MM.1S (cell line): ENCODE data around the gene BMP2K.
A peak's percentile ranks its signal among the peaks of the same experiment; 100 is the strongest.

Source experiments
- DNase-seq: peaks from one replicate; pipeline ENCODE4 v3.0.0-alpha.2; 2015
- H2AFZ ChIP-seq: fragments of 300-600 bp; sonication (generic); 2 replicates; pipeline ENCODE4 v1.6.0; 2016; ENCODE audit warnings: antibody characterized with exemption, low read length
- H3F3A ChIP-seq: fragments of 300-600 bp; sonication (generic); 2 replicates; pipeline ENCODE4 v1.6.1; 2016; ENCODE audit warnings: mild to moderate bottlenecking, antibody characterized with exemption, low read length, moderate library complexity, mixed read lengths; ENCODE audit not compliant: insufficient read depth
- H3K27ac ChIP-seq: fragments of 300-600 bp; sonication (generic); 2 replicates; pipeline ENCODE4 v1.5.1; 2016; ENCODE audit warnings: mild to moderate bottlenecking, low read length
- H3K27me3 ChIP-seq: fragments of 300-600 bp; sonication (generic); replicated peaks from 2 replicates; pipeline ENCODE4 v1.6.0; 2016; ENCODE audit warnings: low read length; ENCODE audit not compliant: insufficient read depth
- H3K36me3 ChIP-seq: fragments of 300-600 bp; sonication (generic); replicated peaks from 2 replicates; pipeline ENCODE4 v1.6.1; 2016; ENCODE audit warnings: mild to moderate bottlenecking, low read length, mixed read lengths; ENCODE audit not compliant: insufficient read depth
- H3K4me1 ChIP-seq: fragments of 300-600 bp; sonication (generic); 2 replicates; pipeline ENCODE4 v1.6.1; 2016; ENCODE audit warnings: low read length, mixed read lengths
- H3K4me2 ChIP-seq: fragments of 300-600 bp; sonication (generic); 2 replicates; pipeline ENCODE4 v1.6.0; 2016; ENCODE audit warnings: low read depth, low read length
- H3K4me3 ChIP-seq: fragments of 300-600 bp; sonication (generic); 2 replicates; pipeline ENCODE4 v1.5.1; 2016; ENCODE audit warnings: low read length, mixed read lengths
- H3K79me2 ChIP-seq: fragments of 300-600 bp; sonication (generic); 2 replicates; pipeline ENCODE4 v1.6.1; 2016; ENCODE audit warnings: mixed run types, low read length, mixed read lengths
- H3K9ac ChIP-seq: fragments of 300-600 bp; sonication (generic); 2 replicates; pipeline ENCODE4 v1.6.1; 2016; ENCODE audit warnings: low read length, mixed read lengths
- H3K9me2 ChIP-seq: fragments of 300-600 bp; sonication (generic); replicated peaks from 2 replicates; pipeline ENCODE4 v1.6.1; 2016; ENCODE audit warnings: mild to moderate bottlenecking, low read length, mixed read lengths; ENCODE audit not compliant: insufficient read depth
- H3K9me3 ChIP-seq: fragments of 300-600 bp; sonication (generic); replicated peaks from 2 replicates; pipeline ENCODE4 v1.6.1; 2016; ENCODE audit warnings: mild to moderate bottlenecking, low read length, mixed read lengths; ENCODE audit not compliant: insufficient read depth
- H4K20me1 ChIP-seq: fragments of 300-600 bp; sonication (generic); 2 replicates; pipeline ENCODE4 v1.6.1; 2016; ENCODE audit warnings: mild to moderate bottlenecking, low read length, moderate library complexity, mixed read lengths; ENCODE audit not compliant: insufficient read depth
- CTCF ChIP-seq: fragments of 300-600 bp; sonication (generic); IDR thresholded peaks from 2 replicates; pipeline ENCODE4 v1.5.1; 2016; ENCODE audit warnings: antibody characterized with exemption, low read length, mixed read lengths
- EZH2 ChIP-seq: fragments of 300-600 bp; sonication (generic); optimal IDR thresholded peaks from 2 replicates; pipeline ENCODE3; 2017; ENCODE audit warnings: low read depth, mild to moderate bottlenecking, antibody characterized with exemption, low read length, mixed read lengths
- EZH2phosphoT487 ChIP-seq: fragments of 300-600 bp; sonication (generic); IDR thresholded peaks from 2 replicates; pipeline ENCODE4 v1.6.1; 2018; ENCODE audit warnings: antibody characterized with exemption, low read length

BMP2K gene

GRCh38 chr4:78763763-78764387 is 12.3 kb upstream of the BMP2K start:
- no peak overlapping the region for H2AFZ ChIP-seq
- peaks cover 26% of the 10 kb centered on the region for H3F3A ChIP-seq
- no peaks in the 10 kb centered on the region for H3K9me3 ChIP-seq
- no peaks in the 10 kb centered on the region; the same call in 1 of the 2 replicates for H3K27me3 ChIP-seq
- H3K27ac ChIP-seq: no peak overlapping the region
- H3K4me3 ChIP-seq: no peak overlapping the region
- no peaks in the 10 kb centered on the region for H3K9me2 ChIP-seq
- no peaks in the 10 kb centered on the region for H4K20me1 ChIP-seq
- H3K4me2 ChIP-seq: no peak overlapping the region
- no peaks in the 10 kb centered on the region for H3K36me3 ChIP-seq
- no peak overlapping the region for H3K9ac ChIP-seq
- no peak for TF ChIP-seq CTCF
- TF ChIP-seq EZH2phosphoT487: no peak
- TF ChIP-seq EZH2: no peak
- H3K79me2 ChIP-seq: no peaks in the 10 kb centered on the region
- DNase-seq: no peak
- H3K4me1 ChIP-seq: peaks cover 33% of the 10 kb centered on the region

GRCh38 chr4:78764498-78764961 is 11.6 kb upstream of the BMP2K start:
- H3K79me2 ChIP-seq: no peaks in the 10 kb centered on the region
- no peak overlapping the region for H2AFZ ChIP-seq
- H3K9ac ChIP-seq: no peak overlapping the region
- H3F3A ChIP-seq: peaks cover 26% of the 10 kb centered on the region
- H3K27me3 ChIP-seq: no peaks in the 10 kb centered on the region; the same call in 1 of the 2 replicates
- TF ChIP-seq EZH2 (no peak), CTCF (no peak), EZH2phosphoT487 (no peak)
- peaks cover 33% of the 10 kb centered on the region for H3K4me1 ChIP-seq
- no peak overlapping the region for H3K4me2 ChIP-seq
- no peaks in the 10 kb centered on the region for H4K20me1 ChIP-seq
- no peaks in the 10 kb centered on the region for H3K9me2 ChIP-seq
- H3K9me3 ChIP-seq: no peaks in the 10 kb centered on the region
- no peak overlapping the region for H3K27ac ChIP-seq
- no peak overlapping the region for H3K4me3 ChIP-seq
- no peak for DNase-seq
- no peaks in the 10 kb centered on the region for H3K36me3 ChIP-seq

- TF ChIP-seq EZH2 (no peak), EZH2phosphoT487 (no peak), CTCF (no peak)
- Histone ChIP-seq H3K27ac (no peak overlapping the region), H3K9me2 (no peaks in the 10 kb centered on the region), H3F3A (peaks cover 26% of the 10 kb centered on the region), H3K9ac (no peak overlapping the region), H3K4me1 (peaks cover 33% of the 10 kb centered on the region), H4K20me1 (no peaks in the 10 kb centered on the region), H3K9me3 (no peaks in the 10 kb centered on the region), H3K27me3 (no peaks in the 10 kb centered on the region; the same call in 1 of the 2 replicates), H3K4me3 (no peak overlapping the region), H3K79me2 (no peaks in the 10 kb centered on the region), H3K4me2 (peak overlapping the region; percentile 45; the same call in 1 of the 2 replicates), H2AFZ (no peak overlapping the region), H3K36me3 (no peaks in the 10 kb centered on the region)
- DNase-seq: no peak
These were observed 10.6 kb upstream of the BMP2K start for GRCh38 chr4:78765432-78766006.
